22Rv1 (cell line): ENCODE results near the gene RAB27B.

ENCODE experiments used
- H3K27ac ChIP-seq: fragments of 450-650 bp; 2 replicates; pipeline ENCODE4 v1.5.1; 2017
- ZFX ChIP-seq: fragments of 450-650 bp; IDR thresholded peaks from 2 replicates; pipeline ENCODE4 v1.6.1; 2017; ENCODE audit warnings: antibody characterized with exemption, borderline replicate concordance
- TF ChIP-seq, protein P1 (sequence below): fragments of 450-650 bp; IDR thresholded peaks from 2 replicates; pipeline ENCODE4 v1.5.1; 2017; ENCODE audit warnings: mild to moderate bottlenecking

The RAB27B gene

GRCh38 chr18:54909538-54909937, 81.3 kb downstream of the RAB27B start:
- TF ChIP-seq, protein P1, sequence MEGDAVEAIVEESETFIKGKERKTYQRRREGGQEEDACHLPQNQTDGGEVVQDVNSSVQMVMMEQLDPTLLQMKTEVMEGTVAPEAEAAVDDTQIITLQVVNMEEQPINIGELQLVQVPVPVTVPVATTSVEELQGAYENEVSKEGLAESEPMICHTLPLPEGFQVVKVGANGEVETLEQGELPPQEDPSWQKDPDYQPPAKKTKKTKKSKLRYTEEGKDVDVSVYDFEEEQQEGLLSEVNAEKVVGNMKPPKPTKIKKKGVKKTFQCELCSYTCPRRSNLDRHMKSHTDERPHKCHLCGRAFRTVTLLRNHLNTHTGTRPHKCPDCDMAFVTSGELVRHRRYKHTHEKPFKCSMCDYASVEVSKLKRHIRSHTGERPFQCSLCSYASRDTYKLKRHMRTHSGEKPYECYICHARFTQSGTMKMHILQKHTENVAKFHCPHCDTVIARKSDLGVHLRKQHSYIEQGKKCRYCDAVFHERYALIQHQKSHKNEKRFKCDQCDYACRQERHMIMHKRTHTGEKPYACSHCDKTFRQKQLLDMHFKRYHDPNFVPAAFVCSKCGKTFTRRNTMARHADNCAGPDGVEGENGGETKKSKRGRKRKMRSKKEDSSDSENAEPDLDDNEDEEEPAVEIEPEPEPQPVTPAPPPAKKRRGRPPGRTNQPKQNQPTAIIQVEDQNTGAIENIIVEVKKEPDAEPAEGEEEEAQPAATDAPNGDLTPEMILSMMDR: no peak
- no peak for TF ChIP-seq ZFX
- no peak overlapping the region for H3K27ac ChIP-seq

- no peak overlapping the region for H3K27ac ChIP-seq
- no peak for TF ChIP-seq ZFX
- TF ChIP-seq, protein P1: no peak
These were observed 82.1 kb downstream of the RAB27B start for GRCh38 chr18:54910161-54910919.

DNA sequence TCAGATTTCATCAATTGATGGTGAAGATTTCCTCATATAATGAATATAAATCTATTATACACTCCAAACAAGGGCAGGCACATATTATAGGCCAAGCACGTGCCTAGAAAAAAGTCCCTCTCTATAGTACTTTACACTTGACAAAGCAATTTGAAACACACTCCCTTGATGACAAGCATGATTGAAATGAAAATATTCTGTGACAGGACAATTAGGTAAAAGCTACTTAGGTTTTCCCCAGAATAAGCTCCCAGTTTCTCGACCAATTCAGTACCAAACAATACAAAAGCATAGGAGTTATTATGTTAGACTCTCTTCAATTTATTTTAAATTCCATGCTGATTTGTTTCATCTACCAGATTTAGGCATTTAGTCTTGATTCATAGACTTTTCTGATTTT, 83.3 kb downstream of the RAB27B start:
- TF ChIP-seq, protein P1: no peak
- no peak for TF ChIP-seq ZFX
- H3K27ac ChIP-seq: no peak overlapping the region

GRCh38 chr18:54914816-54915215, 86.5 kb downstream of the RAB27B start:
- TF ChIP-seq, protein P1: no peak
- TF ChIP-seq ZFX: no peak
- no peak overlapping the region for H3K27ac ChIP-seq

DNA sequence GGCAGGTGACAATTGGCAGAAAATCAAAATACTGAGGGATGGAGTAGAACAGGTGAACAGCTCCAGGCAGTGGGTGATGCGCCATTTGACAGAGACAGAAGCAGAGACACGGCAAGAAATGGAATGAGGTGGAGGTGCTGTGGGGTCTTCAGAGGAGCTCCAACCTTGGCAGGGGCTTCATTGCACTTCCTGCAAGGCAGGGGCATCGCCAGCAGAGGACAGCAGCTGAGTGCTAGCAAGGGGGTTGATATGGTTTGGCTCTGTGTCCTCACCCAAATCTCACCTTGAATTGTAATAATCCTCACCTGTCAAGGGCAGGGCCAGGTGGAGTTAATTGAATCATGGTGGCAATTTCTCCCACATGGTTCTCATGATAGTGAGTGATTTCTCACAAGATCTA, 88.2 kb downstream of the RAB27B start:
- no peak overlapping the region for H3K27ac ChIP-seq
- no peak for TF ChIP-seq ZFX
- TF ChIP-seq, protein P1: no peak

GRCh38 chr18:54918060-54918459, 89.8 kb downstream of the RAB27B start:
- H3K27ac ChIP-seq: no peak overlapping the region
- TF ChIP-seq, protein P1: no peak

DNA sequence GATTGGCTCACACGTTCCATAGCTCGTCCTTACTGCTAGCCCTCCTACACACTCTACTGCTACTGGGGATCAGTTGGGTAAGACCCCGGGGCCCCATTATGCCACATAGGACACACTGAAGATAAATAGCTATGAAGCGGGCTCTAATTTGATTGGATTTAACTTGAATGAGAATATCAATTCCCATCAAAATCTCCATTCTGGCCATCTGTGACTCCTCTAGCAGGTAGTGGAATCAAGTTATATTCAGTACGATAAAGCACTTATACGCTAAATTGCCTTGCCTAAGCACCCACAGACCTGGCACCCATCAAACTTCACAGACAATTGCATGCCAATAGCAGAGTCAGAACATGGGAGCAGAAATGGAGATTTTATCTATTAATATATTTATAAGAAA, 91.1 kb downstream of the RAB27B start:
- H3K27ac ChIP-seq: no peak overlapping the region
- TF ChIP-seq, protein P1: no peak
- TF ChIP-seq ZFX: no peak
